GM18517 (cell line): Measurements from ENCODE around the gene CEP170.

Source experiments
- ATAC-seq: cut with Tn5 transposase; IDR thresholded peaks from one replicate; pipeline ENCODE4 v1.9.1; 2021; ENCODE audit warnings: mild to moderate bottlenecking, moderate library complexity; ENCODE audit not compliant: unreplicated experiment

Gene CEP170

GRCh38 chr1:243254927-243255790 is at the start of gene CEP170:
Gene CEP170 (minus strand): TSS chr1:243255281. CDS start chr1:243225280, 30,001 bp downstream.
- ATAC-seq: peak; percentile 56

GRCh38 chr1:243301059-243301458 is 46.0 kb upstream of the CEP170 start:
- no peak for ATAC-seq

- ATAC-seq: no peak
Measured at GRCh38 chr1:243299069-243299468, 44.0 kb upstream of the CEP170 start.

GRCh38 chr1:243294723-243295121 is 39.6 kb upstream of the CEP170 start:
- no peak for ATAC-seq

GRCh38 chr1:243293941-243294722 is 39.1 kb upstream of the CEP170 start:
- ATAC-seq: no peak

- no peak for ATAC-seq
Measured at GRCh38 chr1:243292117-243292516, 37.0 kb upstream of the CEP170 start.

- no peak for ATAC-seq
Measured at GRCh38 chr1:243291292-243291691, 36.2 kb upstream of the CEP170 start.

- no peak for ATAC-seq
Measured at GRCh38 chr1:243288062-243288461, 33.0 kb upstream of the CEP170 start.

- ATAC-seq: peak; percentile 98
Measured at GRCh38 chr1:243287652-243288051, 32.6 kb upstream of the CEP170 start.

GRCh38 chr1:243287123-243287460 is 32.0 kb upstream of the CEP170 start:
- no peak for ATAC-seq

- no peak for ATAC-seq
Measured at GRCh38 chr1:243286409-243287122, 31.5 kb upstream of the CEP170 start.

- no peak for ATAC-seq
Measured at GRCh38 chr1:243281672-243282071, 26.6 kb upstream of the CEP170 start.

- ATAC-seq: no peak
Measured at GRCh38 chr1:243280571-243281129, 25.6 kb upstream of the CEP170 start.

GRCh38 chr1:243275316-243275715 is 20.2 kb upstream of the CEP170 start:
- no peak for ATAC-seq

- no peak for ATAC-seq
Measured at GRCh38 chr1:243273945-243274344, 18.9 kb upstream of the CEP170 start.

- no peak for ATAC-seq
Measured at GRCh38 chr1:243273506-243273905, 18.4 kb upstream of the CEP170 start.

- ATAC-seq: no peak
Measured at GRCh38 chr1:243272401-243272800, 17.3 kb upstream of the CEP170 start.

- no peak for ATAC-seq
Measured at GRCh38 chr1:243271996-243272395, 16.9 kb upstream of the CEP170 start.

- no peak for ATAC-seq
Measured at GRCh38 chr1:243270097-243270864, 15.2 kb upstream of the CEP170 start.

GRCh38 chr1:243269461-243269801 is 14.3 kb upstream of the CEP170 start:
- no peak for ATAC-seq
